Stimulated activated CD4-positive, alpha-beta T cell treated with anti-CD3 and anti-CD28 coated beads, TNF-alpha, amount 100 ng/mL, for 1 hour (primary cell): ENCODE measurements around the gene KRTAP5-4.
"Not testable (repeated sequence)": the region's sequence is repeated elsewhere in the genome, so short reads cannot be mapped to it uniquely, and the experiment has no call there.

Experiments
- DNase-seq, 3 donors: peaks; one replicate each; pipeline ENCODE4 v3.0.0-alpha.2; 2020; ENCODE audit warnings: low read depth in 3 of 3, low spot score in 1 of 3

Gene KRTAP5-4

DNA sequence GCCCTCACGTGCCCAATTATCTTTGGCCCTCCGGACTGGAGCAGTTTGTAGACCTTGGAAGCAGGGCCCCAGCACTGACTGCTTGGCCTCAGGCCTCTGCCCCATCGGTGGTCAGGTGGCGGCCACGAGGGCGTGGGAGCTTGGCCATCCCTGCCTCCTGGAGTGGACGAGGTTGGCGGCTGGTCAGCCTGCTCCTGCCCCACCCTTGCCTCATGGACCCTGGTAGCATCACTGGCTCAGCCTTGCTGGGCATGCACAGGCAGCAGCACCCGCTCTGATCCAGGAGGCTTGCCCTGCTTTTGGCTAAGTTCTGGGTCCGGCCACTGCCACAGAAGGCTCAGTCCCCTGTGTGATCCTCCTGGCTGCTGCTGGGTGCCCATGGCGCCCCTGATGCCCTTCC, 17.8 kb downstream of the KRTAP5-4 start:
- no peak for DNase-seq

GRCh38 chr11:1603629-1604028, 18.3 kb downstream of the KRTAP5-4 start:
- DNase-seq = no peak

DNA sequence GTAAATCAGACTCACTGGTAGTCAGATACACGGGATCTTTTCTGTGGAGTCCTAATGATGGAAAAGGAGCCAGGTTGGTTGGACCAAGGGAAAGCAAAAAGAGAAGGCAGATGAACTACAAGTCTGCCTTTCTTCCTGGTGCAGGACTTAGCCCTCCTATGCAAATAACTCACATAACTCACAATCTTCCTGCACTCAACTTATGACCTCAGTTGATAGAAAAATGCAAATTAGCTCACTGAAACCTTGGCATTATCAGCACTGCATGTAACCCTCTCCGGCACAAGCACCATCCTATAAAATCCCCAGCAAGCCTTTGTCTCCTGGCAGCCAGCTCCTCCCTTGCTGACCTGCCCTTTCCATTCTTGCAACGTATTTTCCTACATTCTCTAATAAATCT, 20.3 kb downstream of the KRTAP5-4 start:
- not testable (repeated sequence) for DNase-seq

DNA sequence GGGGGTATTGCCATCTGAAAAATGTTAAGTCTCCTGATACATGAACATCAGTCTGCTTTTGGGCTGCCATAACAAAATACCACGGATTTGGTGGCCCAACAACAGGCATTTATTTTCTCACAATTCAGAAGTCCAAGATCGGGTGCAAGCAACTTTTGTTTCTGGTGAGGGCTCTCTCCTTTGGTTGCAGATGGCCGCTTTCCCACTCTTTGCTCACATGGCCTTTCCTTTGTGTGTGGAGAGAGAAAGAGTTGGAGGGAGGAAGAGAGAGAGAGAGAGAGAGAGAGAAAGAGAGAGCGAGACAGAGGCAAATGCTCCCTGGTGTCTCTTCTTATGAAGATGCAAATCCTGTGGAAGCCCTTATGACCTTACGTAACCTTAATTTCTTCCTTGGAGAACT, 21.3 kb downstream of the KRTAP5-4 start:
- DNase-seq = no peak

DNA sequence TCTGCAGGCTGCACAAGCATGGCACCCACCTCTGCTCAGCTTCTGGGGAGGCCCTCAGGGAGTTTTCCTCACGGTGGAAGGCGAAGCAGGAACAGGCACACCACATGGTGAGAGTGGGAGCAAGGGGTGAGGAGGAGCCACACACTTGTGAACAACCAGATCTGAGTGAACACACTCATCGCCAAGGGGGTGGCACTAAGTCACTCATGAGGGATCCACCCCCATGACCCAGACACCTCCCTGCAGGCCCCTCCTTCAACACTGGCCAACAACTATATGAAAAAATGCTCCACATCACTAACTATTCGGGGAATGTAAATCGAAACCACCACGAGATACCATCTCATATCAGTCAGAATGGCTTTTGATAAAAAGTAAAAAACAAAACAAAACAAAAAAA, 23.1 kb downstream of the KRTAP5-4 start:
- no peak for DNase-seq

- DNase-seq = not testable (repeated sequence)
Observed at GRCh38 chr11:1598406-1598805, 23.5 kb downstream of the KRTAP5-4 start.

- DNase-seq = no peak
Observed at GRCh38 chr11:1597994-1598380, 24.0 kb downstream of the KRTAP5-4 start, which contains the start of gene KRTAP5-2. Gene KRTAP5-2 (minus strand): TSS chr11:1598294. CDS start chr11:1598250, 44 bp downstream.

- DNase-seq = no peak
Observed at GRCh38 chr11:1597331-1597993, 24.5 kb downstream of the KRTAP5-4 start.

DNA sequence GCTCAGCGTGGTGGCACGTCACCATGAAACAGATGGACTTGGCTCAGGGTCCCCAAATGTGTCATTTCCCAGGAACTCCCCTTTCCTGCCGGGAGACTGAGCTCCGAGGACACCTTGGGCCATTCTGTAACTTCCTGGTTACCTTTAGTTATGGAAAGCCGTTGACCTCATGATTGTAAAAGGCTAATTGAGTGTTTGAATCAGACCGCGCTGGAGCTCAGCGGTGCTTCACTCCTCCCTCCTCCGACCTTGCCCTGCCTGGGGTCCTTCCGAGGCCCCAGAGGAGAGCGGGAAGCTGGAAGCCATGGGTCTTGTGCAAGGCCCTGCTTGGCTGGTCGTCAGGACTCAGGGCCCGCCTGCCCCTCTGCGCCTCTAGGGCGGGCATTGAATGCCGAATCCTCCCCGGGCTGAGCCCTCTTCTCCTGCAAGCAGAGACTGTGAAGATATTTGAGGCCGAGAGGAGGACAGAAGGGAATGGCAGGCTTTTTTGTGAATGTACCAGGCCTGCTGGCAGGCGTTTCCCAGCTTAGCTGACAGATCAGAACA, 25.3 kb downstream of the KRTAP5-4 start:
- DNase-seq = not testable (repeated sequence)

GRCh38 chr11:1595994-1596575, 25.9 kb downstream of the KRTAP5-4 start:
- not testable (repeated sequence) for DNase-seq

DNA sequence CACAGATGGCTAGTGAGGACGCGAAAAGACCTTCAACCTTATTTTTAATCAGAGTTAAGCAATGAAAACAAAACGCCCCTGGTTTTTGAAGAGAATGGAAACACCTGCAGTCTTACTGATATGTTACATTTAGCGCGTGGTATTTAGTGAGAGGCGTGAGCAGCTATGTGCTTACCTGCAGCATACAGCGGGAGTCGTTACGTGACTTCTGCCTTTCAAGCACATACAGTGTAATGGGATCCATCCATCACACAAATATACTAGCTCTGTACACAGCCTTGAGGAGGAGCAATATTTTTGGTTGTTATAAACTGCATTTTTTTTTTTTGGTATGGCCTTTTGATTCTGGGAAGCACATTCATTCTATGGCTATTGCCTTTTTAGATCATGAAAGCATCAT, 29.3 kb downstream of the KRTAP5-4 start:
- DNase-seq = no peak

DNA sequence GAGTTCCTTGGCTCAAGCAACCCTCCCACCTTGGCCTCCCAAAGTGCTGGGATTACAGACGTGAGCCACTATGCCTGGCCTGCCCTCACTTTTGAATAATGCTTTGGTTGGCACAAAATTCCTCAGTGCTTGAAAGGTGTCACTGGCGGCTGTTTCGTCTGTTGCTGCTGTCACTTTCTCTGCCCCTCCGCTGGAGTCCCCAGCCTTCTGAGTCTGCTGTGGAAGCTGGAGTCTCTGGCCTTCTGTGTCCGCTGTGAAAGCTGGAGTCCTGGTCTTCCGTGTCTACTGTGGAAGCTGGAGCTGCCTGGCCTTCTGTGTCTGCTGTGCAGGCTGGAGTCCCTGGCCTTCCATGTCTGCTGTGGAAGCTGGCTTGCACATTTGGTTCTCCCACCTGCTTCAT, 31.9 kb downstream of the KRTAP5-4 start:
- DNase-seq = no peak

GRCh38 chr11:1589191-1589963, 32.6 kb downstream of the KRTAP5-4 start:
- DNase-seq = not testable (repeated sequence)

- no peak for DNase-seq
Observed at GRCh38 chr11:1586699-1587098, 35.2 kb downstream of the KRTAP5-4 start.

DNA sequence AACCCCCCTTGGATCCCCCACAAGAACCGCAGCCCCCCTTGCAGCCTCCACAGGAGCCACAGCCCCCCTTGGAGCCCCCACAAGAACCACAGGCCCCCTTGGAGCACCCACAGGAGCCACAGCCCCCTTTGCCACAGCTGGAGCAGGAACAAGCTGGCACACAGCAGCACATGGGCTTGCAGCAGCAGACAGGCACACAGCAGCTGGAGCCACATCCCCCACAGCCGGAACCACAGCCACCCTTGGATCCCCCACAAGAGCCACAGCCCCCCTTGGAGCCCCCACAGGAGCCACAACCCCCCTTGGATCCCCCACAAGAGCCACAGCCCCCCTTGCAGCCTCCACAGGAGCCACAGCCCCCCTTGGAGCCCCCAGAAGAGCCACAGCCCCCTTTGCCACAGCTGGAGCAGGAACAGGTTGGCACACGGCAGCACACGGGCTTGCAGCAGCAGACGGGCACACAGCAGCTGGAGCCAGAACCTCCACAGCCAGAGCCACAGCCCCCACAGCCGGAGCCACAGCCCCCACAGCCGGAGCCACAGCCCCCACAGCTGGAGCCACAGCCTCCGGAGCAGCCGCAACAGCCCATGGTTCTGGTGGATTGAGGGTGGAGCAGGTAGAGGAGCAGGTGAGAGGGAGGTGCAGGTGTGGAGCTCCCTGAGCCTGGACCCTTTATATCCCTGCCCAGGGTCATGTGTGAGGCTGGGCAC, 37.1 kb downstream of the KRTAP5-4 start, which contains the start of gene KRTAP5-1:
Gene KRTAP5-1, minus strand, starts transcription at position 623 of the 710 bp plus-strand sequence. Its CDS starts 34 bp downstream, at position 589.
- DNase-seq = not testable (repeated sequence)

DNA sequence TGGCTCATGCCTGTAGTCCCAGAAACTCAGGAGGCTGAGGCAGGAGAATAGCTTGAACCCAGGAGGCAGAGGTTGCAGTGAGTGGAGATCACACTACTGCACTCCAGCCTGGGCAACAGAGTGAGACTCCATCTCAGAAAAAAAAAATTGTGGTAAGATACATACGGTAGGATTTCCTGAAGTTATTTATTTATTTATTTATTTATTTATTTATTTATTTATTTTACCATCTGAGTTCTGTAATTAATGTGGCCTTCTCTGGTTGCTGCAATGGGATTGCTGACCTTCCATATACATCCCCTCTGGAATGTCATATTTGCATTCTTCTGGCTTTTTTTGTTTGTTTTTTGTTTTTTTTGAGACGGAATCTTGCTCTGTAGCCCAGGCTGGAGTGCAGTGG, 39.0 kb downstream of the KRTAP5-4 start:
- DNase-seq = not testable (repeated sequence)

- DNase-seq = no peak
Observed at GRCh38 chr11:1581976-1582375, 40.0 kb downstream of the KRTAP5-4 start.

GRCh38 chr11:1576825-1577224, 45.1 kb downstream of the KRTAP5-4 start:
- no peak for DNase-seq

DNA sequence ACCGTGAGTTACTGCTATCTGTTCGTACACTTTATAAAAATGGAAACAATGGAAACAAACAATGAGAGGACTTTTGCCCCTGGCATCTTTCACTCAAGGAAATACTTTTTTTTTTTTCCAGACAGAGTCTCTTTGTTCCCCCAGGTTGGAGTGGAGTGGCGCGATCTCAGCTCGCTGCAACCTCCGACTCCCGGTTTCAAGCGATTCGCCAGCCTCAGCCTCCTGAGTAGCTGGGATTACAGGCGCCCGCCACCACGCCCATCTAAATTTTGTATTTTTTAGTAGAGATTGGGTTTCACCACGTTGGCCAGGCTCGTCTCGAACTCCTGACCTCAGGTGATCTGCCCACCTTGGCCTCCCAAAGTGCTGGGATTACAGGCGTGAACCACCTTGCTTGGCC, 46.2 kb downstream of the KRTAP5-4 start:
- not testable (repeated sequence) for DNase-seq

- DNase-seq = no peak
Observed at GRCh38 chr11:1574933-1575242, 47.0 kb downstream of the KRTAP5-4 start.

DNA sequence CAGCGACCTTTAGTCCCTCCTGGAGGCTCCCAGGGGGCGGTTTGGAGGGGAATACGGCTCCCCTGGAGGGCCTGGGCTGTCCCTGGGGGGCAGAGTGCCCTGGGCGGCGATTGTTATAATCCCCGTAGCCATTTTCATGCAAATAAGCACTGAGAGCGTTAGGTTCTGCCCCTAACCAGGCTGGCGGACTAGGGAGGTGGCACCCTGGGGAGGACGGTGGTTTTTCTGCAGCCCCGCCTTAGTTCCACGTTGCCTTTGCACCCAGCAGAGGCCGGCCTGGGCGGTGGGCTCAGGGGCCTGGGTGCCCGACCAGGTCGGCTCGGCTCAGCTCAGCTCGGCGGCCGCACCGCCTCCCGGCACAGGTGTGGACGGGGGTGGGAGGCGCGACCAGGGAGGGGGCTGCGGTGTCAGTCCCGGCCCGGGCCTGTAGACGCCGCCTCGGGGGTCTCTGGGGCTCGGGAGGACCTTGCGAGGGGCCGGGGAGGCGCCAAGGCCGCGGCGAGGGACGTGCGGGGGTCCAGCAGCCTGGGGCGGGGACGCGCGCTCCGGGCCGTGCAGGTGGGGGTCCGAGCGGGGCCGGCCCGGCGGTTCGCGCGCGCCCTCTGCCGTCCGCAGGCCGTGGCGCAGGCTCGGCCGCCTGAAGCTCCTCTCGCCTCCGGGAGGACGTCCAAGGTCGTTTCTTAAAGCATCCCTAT, 47.6 kb downstream of the KRTAP5-4 start:
- DNase-seq = peak in 1 of 3 donors; percentile 57
